Activated CD4-positive, alpha-beta T cell treated with anti-CD3 and anti-CD28 coated beads for 24 hours (primary cell): Measurements from ENCODE around the gene COL4A2.
"Not testable (repeated sequence)": the region's sequence is repeated elsewhere in the genome, so short reads cannot be mapped to it uniquely, and the experiment has no call there.

ENCODE experiments used
- DNase-seq, 2 donors: peaks; one replicate each; pipeline ENCODE4 v3.0.0-alpha.2; 2020; ENCODE audit warnings: low read depth in 2 of 2

COL4A2 gene

DNA sequence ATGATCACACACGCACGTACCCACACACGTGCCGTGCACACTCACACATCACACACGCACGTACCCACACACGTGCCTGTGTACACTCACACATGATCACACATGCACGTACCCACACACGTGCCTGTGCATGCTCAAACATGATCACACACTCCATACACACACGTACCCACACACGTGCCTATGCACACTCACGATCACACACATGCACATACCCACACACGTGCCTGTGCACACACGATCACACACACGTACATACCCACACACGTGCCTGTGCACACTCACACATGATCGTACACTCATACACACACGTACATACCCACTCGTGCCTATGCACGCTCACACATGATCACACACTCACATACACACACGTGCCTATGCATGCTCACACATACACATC lies 167.6 kb downstream of the COL4A2 start:
- no peak for DNase-seq

DNA sequence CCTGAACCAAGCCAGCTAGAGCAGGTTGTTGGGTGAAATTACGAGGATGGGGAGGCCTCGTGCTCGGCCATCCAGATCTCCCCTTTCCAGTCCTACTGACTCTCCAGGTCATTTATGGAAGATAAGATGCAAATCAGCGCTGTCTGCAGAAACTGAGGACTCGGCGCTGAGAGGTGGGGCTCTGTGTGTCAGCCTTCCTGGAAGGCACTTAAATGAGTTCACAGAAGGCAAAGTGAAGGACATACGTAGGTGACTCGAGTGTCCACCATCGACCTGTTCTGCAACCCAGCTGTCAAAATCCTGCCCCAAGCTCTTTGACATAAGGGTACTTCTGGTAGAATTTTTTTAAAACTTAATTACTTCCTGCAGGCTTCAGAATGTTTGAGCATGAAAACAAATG lies 168.0 kb downstream of the COL4A2 start:
- no peak for DNase-seq

DNA sequence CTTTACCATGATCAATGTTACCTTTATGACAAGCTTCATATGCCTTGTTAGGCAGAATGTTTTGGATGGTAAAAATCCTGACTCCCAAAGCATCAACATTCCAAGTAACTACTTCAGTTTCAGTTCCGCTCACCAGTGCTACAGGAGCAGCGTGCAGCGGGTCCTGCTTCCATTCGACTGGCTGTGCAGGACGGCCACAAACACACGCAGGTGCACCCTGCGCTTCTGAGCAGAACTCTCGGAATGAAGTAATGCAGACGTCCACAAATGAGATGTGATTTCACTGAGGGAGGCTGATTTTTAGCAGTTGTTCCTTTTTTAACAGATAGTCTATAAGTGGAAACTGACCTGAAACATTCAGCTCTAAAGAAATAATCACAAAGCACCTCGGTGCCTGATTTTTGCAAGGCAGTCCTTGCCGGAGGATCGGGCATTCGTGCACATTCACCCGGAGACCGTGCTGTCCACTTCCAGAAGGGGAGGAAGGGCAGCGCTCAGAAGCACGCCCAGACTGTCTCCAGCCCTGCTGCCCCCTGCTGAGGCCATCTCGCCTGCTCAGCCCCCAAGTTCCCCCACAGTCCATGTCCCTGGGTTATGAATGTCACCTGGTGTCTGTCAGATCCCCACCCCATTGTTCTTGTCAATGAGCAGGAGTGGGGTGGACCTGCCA lies 168.6 kb downstream of the COL4A2 start:
- DNase-seq: no peak

DNA sequence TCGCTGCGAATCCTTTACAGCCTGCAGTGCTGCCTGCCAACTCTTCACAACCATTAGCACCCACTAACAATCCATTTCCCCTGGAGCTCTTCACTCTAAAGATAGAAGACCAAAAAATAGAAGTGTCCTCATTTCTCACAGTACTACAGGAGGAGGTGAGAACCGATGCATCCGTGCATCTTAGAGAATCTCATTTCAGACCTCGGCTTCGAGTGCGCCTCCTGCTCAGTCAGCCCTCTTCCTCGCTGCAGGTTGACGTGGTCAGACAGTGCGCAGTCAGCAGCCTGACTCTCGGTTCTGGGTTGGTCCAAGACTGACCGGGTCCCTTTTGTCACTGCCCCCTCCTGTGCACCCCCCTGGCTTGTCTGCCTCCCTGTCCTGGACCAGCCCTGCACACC lies 169.1 kb downstream of the COL4A2 start:
- no peak for DNase-seq

DNA sequence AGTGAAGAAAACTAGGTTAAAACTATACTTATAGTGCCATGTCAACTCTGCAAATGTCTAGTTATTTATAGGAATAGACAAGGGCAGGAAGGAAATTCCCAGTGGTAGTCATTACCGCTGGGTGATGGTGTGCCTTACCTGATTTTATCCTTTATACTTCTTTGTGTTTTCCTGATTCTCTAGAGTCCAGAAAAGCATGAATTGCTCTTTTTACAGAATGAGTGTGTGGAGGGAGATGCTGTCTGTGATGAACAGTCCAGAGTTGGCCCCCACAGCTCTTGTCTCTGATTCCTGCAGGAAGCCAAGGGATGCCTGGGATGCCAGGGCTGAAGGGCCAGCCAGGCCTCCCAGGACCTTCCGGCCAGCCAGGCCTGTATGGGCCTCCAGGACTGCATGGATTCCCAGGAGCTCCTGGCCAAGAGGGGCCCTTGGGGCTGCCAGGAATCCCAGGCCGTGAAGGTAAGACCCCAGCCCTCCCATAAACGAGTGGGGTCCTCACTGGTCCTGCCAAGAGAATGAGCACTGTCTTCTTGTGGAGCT lies 170.7 kb downstream of the COL4A2 start:
- no peak for DNase-seq

DNA sequence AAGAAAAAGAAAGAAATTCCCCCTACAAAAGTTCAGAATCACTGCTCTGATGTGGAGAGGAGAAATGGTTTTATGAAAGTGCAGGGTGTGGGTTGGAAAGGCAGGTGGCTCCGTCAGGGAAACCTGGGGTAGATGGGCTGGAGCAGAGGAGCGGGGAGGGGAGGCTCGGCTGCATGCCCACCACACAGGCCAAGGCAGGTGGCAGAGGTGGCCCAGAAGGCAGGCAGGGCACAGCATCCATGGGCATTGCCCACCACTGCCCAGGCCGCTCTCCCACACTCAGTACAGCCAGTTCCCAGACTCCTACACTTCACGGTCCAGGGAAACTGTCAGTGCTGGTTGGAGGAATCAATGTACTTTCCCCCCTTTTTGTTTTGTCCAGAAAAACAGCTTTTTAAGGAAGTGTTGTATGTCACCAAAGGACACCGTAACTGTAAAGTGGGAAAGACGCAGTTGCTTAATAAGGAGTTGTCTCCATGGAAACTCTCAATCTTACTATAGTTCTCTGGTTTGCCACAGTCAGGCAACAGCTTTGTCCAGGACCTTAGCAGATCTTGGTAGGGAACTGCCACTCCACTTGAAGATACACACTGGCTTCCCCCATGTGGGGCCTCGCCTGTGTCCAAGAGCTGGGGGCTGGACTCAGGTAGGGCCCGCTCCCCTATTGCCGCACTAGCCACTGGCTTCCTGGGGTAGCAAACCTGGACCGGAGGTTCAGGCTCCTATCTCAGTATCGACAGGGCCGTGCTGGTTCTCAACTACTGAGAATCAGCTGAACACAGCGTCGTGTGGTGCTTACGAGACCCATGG lies 171.5 kb downstream of the COL4A2 start:
- DNase-seq: no peak

DNA sequence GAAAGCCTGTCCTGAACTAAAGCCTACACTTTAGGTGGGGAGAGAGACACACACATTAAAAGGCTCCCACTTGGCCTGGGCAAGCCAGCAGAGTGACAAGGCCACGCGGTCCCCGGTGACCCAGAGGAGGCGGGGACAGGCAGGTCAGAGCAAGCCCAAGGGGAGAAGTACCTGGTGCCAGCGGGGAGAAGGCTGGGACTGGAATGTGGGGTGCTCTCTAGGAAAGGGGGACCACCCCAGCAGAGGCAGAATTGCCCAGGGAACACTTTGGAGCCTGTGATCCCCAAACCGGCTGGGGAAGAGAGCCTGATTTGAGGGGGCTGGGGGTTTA lies 172.1 kb downstream of the COL4A2 start:
- no peak for DNase-seq

DNA sequence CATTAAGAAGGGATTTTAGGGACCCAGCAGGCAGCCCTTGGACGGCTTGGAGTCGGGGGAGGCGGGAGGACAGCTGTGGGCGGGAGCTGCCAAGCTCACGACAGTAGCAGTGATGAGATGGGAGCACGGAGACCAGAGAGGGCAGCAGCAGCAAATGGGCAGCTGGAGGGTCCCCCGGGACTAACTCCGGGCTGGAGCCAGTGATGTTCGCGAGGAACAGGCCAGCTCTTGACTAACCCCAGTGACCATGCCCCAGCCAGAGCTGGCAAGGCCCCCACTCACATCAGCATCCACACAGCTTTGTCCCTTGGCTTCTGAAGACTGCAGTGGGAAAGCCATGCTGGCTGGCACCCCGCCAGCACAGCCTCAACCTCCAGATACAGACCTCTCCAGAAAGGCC lies 172.6 kb downstream of the COL4A2 start:
- DNase-seq: no peak

DNA sequence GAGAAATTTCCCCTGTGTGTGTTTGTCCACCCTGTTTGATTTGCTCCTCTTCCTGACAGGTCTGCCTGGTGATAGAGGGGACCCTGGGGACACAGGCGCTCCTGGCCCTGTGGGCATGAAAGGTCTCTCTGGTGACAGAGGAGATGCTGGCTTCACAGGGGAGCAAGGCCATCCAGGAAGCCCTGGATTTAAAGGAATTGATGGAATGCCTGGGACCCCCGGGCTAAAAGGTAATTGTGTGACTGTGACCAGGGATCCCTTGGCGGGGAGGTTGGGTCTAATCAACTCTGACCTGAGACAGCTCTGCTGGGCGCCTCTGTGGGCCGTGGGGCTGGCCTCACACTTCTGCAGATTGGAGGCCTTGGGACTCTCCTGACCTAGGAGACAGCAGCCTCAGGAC lies 173.1 kb downstream of the COL4A2 start:
- DNase-seq: no peak

DNA sequence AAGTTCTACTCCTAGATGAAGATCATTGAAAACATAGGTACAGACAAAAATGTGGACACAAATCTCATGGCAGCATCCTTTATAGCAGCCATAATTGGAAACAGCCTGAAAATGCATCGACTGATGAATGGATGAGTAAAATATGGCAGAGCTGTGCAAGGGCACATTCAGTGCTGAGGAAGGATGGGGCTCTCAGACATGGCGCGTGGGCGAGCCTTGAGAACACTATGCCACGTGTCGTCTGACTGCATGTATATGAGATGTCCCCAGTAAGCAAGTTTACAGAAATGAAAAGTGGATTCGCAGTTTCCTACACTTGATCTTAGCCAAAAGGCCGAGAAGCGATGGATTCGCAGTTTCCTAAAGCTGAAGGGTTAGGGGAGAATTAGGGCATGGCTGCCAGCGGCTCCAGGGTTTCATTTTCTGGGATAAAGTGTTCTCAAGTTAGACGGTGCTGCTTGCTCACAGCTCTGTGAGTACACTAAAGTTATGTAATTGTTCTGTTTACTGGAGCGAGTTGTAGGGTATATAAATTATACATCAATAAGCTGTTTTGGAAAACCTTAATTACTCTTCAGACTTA lies 176.4 kb downstream of the COL4A2 start:
- no peak for DNase-seq

DNA sequence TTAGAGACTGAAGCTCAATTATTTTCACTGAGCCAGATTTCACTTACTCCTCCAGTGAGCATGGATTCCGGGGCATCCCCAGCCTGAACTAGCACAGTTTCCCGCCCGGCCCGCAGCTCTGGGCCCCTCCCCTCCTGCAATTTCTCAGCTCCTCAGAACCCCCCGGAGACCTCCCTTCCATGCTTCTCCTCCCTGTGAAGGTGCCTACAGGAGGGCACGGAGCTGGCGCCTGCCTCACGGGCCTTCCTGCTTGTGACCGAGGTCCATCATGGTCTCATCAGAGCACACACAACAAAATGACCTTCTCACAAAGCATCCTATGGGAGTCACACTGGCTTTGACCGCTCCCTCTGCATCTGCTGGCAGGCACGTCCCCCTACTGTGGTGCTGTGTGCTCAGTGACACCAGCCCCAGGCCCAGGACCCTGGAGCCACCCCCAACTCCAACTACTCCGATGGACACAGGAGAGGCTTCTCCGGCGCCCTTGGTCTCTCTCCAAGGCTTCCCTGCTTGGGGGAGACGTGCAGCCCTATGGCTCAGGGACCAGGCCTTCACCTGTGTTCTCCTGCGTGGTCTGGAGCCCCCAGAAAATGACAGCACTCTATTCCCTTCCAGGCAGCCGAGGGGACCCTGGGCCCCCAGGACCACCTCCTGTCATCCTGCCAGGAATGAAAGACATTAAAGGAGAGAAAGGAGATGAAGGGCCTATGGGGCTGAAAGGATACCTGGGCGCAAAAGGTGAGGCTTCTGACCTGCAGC lies 177.4 kb downstream of the COL4A2 start:
- DNase-seq: no peak

DNA sequence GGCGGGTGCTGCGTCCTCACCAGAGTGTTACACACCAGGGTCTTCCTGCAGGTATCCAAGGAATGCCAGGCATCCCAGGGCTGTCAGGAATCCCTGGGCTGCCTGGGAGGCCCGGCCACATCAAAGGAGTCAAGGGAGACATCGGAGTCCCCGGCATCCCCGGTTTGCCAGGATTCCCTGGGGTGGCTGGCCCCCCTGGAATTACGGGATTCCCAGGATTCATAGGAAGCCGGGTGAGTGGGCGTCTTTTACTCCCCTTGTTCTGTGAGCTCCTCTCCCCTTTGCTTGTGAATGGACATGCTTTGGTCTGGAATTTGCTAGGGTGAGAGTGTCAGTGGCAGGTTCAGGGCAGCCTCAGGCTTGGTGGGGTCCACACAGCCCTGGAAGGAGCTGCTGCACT lies 178.5 kb downstream of the COL4A2 start:
- DNase-seq: no peak

DNA sequence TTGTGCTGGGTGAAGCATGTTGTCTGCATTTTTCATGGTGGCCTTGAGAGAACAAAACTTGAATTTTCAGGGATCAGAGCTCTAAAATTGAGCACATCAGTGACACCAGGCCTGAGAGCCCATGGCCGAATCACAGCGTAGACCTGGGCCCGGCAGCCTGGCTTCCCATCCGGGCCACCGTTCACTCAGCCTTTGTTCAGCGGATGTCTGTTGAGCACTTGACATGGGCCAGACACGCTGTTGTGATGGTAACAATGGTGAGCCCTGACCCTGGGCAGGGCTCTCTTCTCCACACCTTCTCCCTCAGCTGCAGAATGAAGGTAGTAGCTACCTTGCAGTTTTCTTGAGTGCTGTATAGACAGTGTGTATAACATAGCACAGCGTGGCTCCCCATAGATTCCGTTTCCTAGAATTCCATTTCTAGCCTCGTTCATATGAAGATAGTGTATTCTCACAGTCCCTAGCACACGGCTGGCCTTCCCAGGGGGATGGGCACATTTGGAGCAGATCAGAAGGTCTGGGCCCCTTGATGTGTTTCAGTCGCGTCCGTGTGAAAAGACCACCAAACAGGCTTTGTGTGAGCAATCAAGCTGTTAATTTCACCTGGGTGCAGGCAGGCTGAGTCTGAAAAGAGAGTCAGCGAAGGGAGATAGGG lies 179.1 kb downstream of the COL4A2 start:
- no peak for DNase-seq

DNA sequence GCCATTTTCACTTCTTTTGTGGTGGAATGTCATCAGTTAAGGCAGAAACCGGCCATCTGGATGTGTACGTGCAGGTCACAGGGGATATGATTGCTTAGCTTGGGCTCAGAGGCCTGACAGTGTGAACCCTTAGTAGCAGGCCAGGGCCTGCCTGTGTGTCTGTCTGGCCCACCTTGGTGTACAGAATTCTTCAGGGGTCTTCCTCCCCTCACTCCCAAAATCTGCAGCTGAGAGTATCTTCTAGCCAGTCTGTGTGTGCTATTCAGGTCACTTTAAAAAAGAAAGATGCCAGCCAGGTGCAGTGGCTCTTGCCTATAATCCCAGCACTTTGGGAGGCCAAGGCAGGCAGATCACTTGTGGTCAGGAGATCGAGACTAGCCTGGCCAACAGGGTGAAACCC lies 179.8 kb downstream of the COL4A2 start:
- not testable (repeated sequence) for DNase-seq

DNA sequence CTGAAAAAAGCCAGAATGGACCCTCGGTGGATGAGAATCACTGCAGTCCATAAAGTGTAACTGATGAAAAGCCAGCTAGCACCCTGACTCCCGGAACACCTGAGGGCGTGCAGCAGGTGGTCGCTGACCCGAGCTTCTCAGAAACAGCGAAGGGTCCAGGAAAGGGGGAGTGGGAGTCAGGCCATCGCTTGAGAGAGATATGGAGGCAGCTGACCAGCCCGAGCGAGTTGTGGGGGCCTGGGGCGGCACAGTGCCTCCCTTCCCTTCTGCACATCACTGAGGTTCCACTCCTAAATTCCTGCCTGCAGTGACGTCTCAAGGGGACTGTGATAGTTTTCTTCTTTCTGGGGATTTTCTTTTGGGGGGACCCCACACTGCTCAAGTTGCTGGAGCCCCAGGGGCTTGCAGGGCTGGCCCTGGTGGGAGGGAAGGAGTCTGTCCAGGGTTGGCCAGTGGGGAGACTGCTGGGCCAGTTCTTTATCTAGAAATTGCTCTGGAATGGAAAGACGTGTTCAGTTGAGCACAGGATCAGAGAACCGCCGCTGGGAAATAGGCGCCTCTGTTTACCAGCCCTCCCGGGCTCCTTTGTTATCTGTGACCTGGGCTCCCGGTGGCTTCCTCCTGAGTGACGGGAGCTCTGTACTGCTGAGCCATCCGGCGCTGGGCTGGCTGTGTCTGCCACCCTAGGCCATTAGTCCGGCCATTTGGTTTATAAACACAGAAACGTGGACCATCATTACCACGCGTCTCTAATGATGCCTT lies 183.1 kb downstream of the COL4A2 start:
- no peak for DNase-seq

DNA sequence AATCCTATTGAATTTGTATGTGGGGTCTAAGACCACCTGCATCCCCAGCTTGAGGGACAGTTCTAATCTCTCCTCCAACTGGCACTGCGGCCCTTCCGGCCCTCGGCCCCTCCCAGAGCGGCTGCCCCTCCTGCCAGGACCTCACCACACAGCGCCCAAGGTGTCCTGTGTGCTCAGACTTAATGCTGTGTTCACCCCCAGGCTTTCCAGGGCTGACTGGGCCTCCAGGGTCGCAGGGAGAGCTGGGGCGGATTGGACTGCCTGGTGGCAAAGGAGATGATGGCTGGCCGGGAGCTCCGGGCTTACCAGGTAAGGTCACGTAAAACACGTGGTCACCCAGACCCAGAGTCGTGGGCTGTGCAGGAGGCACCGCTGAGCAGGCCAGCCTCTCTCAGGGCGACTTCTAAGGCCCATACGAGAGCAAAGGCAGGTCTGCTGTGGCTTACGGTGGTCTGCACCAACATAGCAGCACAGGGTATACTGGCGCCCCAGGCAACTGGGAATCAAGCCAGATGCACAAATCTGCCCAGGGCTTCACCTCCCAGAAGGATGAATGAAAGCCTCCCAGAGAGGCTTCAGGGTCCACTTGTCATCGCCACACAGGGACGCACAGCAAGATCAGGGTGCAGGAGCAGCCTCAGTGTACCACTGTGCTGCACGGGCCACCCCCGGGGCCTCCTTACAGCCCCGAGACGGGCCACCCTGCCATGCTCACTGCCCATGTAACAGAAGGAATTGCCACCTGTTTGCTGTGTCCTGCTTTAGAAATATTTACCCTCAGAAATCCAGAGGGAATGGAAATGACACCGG lies 185.0 kb downstream of the COL4A2 start:
- no peak for DNase-seq

DNA sequence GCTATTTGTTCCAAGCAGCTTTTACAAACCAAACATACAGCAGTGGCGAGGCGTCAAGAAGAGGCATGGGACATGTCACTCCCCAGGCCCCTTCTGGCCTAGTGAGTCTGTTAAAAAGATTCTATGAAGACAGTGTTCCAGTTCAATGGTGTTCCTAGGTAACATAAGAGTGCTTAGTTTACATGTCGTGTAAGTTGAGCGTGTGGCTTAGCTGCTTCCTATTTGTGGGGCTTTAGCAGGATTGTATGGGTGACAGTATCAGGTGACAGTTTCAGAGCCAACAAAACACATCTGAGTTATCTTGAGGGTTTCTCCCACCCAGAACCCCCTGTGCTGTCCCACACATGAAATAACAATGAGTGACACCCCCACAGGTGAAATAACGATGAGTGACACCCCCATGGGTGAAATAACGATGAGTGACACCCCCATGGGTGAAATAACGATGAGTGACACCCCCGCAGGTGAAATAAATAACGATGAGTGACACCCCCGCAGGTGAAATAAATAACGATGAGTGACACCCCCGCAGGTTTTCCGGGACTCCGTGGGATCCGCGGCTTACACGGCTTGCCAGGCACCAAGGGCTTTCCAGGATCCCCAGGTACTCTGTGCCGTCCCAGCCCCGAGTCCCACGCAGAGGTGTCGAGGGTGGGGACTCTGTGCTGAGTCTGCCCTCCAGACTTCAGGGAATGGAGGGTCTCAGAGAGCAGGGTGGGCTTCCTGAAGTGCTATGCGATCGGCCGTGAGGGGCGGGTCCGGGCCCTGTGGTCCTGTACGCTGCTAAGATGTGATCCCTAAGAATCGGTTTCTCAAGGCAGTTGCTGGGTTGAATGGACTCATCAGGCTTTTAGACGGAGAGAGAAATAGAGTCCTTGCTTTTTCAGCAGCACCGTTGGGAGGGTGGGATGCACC lies 185.9 kb downstream of the COL4A2 start:
- DNase-seq: no peak

DNA sequence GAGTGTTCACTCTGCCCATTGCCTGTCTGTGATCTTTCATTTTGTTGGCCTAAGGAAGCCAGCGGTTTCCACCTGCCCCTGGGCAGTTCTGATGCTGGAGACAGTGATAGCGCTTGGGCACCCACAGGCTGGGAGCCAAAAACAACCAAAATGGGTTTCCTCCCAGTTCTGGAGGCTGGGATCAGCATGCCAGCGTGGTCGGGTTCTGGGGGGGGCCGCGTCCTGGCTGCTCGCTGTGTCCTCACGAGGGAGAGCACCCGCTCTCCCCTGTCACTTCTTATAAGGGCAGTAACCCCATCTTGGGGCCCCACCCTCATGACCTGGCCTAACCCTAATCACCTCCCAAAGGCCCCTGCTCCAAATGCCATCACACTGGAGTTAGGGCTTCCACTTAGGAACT lies 186.5 kb downstream of the COL4A2 start:
- no peak for DNase-seq

DNA sequence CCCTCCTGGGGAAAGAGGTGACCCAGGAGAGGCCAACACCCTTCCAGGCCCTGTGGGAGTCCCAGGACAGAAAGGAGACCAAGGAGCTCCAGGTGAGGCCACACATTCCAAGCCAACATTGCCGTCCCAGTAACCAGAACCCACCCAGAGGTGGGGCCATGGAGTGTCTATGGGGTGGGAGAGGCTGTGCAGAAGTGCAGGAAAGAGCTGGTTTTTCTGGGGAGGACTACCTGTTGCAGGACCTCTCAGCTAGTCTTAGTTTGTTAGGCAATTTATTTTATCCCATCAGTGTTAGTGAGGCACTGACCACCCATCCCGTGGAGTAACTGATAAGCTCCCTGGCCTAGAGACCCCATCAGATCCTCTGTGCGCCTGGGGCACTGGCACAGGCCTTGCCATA lies 188.3 kb downstream of the COL4A2 start:
- DNase-seq: no peak
